Jurkat, Clone E6-1 (cell line): Measurements from ENCODE around the gene CLASP2. TPM values are rescaled to one million over a fixed set of nuclear protein-coding genes. Genes with fewer than 3 reads are reported as not detected.
"Not testable (repeated sequence)": the region's sequence is repeated elsewhere in the genome, so short reads cannot be mapped to it uniquely, and the experiment has no call there.

ENCODE experiments used
- DNase-seq: peaks from one replicate; pipeline ENCODE4 v3.0.0-alpha.2; 2011; ENCODE audit warnings: low read depth, low spot score
- H3K4me3 ChIP-seq: 2 replicates; pipeline ENCODE4 v1.5.1; 2011; ENCODE audit warnings: mild to moderate bottlenecking, low read length, control low read depth, moderate library complexity
- polyA plus RNA-seq: library from polyadenylated mRNA; unstranded; fragments of >200 nt; gene quantifications from one replicate; pipeline ENCODE4 v1.2.1, GENCODE V29; 2012; ENCODE audit warnings: missing spikeins; ENCODE audit not compliant: insufficient read length, insufficient read depth

CLASP2 gene
- polyA plus RNA-seq = 34.1 TPM

- peak within 1 kb of the TSS; percentile 80 for H3K4me3 ChIP-seq
These were observed at the start of gene CLASP2 for GRCh38 chr3:33717866-33718594. CLASP2 (minus strand) TSS chr3:33718254; CDS start chr3:33718002, 252 bp downstream.

DNA sequence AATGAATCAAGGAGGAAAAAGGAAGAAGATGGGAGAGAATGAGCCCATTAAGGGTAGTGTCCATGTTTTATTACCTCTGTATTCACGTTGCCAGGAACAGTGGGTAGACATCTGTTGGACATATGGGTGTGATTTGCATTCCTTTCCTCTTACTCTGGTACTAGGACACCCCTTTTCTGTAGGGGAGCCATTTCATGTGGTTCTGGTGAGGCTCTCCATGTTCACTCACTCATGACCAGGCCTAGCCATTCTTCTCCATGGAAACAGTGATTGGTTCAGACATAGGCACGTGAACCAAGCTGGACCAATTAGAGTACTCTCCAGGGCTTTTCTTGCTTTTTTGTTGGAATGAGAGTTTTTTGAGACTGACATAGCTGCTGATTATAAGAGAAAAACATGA is 40.8 kb upstream of the CLASP2 start:
- no peak overlapping the region for H3K4me3 ChIP-seq
- no peak for DNase-seq

More at GRCh38 chr3:33717866-33718594, at the start of gene CLASP2:
- peak; percentile 68 for DNase-seq

DNA sequence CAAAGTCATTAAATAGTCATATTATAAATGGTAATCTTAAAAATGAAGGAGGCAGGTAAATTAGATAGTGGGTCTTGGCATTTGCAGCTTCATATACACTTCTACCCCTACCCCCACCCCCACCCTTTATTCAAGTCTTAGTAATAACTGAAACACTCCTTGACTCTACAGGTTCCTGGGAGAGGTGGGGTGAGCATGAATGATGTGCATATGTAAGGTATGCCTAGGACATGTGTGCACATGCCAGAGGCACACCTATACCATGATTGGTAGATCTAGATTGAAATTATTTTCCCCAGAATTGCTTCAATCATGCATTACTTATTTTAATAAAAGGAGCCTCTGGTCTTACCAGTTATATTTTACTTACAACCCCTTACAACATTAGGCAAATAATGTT is 40.2 kb upstream of the CLASP2 start:
- DNase-seq = no peak
- no peak overlapping the region for H3K4me3 ChIP-seq

- not testable (repeated sequence) for DNase-seq, H3K4me3 ChIP-seq
These were observed 36.3 kb upstream of the CLASP2 start for GRCh38 chr3:33754391-33754790.

GRCh38 chr3:33751336-33751735 is 33.3 kb upstream of the CLASP2 start:
- no peak overlapping the region for H3K4me3 ChIP-seq
- DNase-seq = no peak

GRCh38 chr3:33750211-33750548 is 32.1 kb upstream of the CLASP2 start:
- no peak overlapping the region for H3K4me3 ChIP-seq
- no peak for DNase-seq

DNA sequence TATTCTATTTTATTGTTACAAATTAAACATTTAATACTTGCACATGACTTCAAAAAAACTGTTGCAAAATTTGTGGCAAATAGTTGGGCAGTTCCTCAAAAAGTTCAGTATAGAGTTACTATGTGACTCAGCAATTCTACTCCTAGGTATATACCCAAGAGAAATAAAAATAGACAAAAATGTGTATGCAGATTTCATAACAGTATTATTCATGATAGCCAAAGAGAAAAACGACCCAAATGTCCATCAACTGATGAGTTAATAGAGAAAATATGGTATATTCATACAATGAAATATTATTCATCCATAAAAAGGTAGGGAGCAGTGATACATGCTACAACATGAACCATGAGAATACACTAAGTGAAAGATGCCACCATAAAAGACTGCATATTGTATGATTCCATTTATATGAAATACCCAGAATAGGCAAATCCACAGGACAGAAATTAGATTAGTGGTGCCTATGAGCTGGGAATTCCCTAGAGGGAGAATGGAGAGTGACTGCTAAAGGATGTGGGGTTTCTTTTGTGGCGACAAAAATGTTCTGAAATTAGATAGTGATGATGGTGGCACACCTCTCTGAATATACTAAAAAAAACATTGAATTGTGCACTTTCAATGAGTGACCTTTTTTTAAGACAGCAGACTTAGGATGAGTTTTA is 31.6 kb upstream of the CLASP2 start:
- H3K4me3 ChIP-seq = no peak overlapping the region
- DNase-seq = no peak

GRCh38 chr3:33746416-33747116 is 28.5 kb upstream of the CLASP2 start:
- no peak for DNase-seq
- no peak overlapping the region for H3K4me3 ChIP-seq

GRCh38 chr3:33737146-33737545 is 19.1 kb upstream of the CLASP2 start:
- DNase-seq = no peak
- H3K4me3 ChIP-seq = no peak overlapping the region

DNA sequence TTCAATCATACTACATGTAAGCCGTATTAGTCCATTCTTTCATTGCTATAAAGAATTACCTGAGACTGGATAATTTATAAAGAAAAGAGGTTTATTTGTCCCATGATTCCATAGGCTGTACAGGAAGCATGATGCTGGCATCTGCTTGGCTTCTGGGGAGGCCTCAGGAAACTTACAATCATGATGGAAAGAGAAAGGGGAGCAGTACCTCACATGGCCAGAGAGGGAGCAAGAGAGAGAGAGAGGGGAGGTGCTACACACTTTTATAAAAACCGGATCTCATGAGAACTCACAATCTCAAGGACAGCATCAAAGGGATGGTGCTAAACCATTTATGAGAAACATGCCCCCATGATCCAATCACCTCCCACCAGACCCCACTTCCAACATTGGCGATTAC is 14.3 kb upstream of the CLASP2 start:
- DNase-seq = no peak
- no peak overlapping the region for H3K4me3 ChIP-seq

GRCh38 chr3:33729993-33730392 is 11.9 kb upstream of the CLASP2 start:
- H3K4me3 ChIP-seq = no peak overlapping the region
- DNase-seq = no peak

DNA sequence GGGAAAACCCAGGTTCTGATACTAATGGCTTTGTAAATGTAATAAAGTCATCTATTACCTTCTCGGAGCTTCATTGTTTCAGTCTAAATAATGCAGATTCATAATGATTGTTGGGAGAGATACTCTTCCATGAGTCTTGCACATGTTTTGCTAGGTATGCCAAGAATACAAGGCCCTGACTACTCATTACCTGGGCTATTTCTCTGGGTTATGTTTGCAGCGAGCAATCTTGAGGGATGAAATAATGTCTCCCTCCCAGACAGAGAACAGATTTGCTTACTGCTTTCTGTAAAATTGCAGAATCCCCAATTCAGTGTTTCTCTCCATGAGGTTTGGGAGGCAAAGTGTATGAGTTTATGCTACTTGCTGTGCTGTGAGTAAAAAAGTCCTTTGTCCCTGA is 6.2 kb upstream of the CLASP2 start:
- H3K4me3 ChIP-seq = no peak overlapping the region
- no peak for DNase-seq

GRCh38 chr3:33722626-33723370 is 4.7 kb upstream of the CLASP2 start:
- DNase-seq = no peak
- H3K4me3 ChIP-seq = no peak overlapping the region

DNA sequence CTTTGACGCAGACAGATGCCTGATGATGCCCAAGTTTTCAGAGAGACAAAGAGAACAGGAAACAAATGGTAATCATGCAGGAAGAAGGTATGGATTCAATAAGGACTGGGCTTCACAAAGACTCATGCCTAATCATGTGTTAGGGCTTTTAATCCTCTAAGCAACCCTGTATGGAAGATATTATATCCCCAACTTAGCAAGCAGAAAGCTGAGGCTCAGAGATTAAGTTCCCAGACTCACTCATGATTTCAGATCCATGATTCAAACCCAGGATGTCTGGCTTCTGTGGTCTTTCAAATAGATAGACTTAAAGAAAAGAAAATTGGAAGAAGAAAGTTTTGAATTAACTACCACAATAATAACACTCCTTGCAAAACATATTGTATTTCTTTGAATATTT is 4.1 kb upstream of the CLASP2 start:
- DNase-seq = no peak

DNA sequence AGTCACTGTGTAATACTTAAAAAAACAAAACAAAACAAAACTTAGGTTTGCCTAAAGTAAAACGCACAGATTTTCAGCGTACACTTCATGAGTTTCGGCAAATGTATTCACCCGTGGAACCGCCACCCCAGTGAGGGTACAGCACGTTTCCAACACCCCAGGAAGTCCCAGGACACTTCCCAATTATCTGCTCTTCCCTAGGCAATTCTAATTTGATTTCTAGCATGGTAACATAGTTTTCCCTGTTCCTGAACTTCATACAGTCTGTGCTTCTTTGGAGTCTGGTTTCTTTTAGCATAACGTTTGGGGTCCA is 497 bp upstream of the CLASP2 start:
- DNase-seq = no peak
- H3K4me3 ChIP-seq = peak overlapping the region; percentile 80

More for the DNA sequence above, 4.1 kb upstream of the CLASP2 start:
- no peak overlapping the region for H3K4me3 ChIP-seq

- peak overlapping the region; percentile 80 for H3K4me3 ChIP-seq
- DNase-seq = no peak
These were observed 513 bp downstream of the CLASP2 start for GRCh38 chr3:33717616-33717865.

GRCh38 chr3:33716227-33716626 is 1.8 kb downstream of the CLASP2 start:
- no peak overlapping the region for H3K4me3 ChIP-seq

DNA sequence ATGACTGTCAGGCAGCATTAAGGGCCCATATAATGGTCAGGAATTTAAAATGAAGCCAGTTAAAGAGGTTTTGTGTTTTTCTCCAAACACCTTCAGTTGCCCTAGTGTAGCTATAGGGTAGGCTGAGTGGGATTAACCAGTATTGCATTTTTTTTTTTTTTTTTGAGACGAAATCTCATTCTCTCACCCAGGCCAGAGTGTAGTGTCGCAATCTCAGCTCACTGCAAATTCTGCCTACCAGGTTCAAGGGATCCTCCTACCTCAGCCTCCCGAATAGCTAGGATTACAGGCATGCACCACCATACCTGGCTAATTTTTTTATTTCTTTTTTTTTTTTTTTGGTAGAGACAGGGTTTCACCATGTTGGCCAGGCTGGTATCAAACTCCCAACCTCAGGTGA is 7.0 kb downstream of the CLASP2 start:
- H3K4me3 ChIP-seq = no peak overlapping the region
- no peak for DNase-seq

More at GRCh38 chr3:33716227-33716626, 1.8 kb downstream of the CLASP2 start:
- DNase-seq = no peak

DNA sequence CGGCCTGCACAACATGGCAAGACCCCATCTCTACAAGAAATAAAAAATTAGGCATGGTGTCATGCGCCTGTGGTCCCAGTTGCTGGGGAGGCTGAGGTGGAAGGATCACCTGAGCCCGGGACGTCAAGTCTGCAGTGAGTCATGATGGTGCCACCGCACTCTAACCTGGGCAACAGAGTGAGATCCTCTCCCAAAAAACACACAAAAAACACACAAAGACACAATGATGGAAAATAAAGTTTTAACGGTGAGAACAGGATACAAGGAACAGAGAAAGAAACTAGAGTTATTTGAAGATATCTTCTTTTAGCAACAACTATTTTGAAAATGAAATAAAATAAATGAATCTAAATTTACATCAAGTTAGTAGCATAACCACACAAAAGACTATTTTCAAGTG is 12.0 kb downstream of the CLASP2 start:
- H3K4me3 ChIP-seq = no peak overlapping the region
- no peak for DNase-seq

DNA sequence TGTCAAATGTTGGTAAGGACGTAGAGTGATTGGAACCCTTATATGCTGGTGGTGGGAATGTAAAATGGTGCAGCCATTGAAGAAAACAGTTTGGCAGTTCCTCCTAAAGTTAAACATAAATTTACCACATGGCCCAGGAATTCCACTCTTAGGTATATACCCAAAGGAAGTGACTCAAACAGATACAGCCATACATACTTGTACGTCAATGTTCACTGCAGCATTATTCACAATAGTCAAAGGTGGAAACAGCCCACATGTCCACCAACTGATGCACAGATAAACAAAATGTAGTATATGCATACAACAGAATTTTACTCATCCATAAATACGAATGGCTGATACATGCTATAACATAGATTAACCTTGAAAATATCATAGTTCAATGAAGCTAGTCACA is 13.2 kb downstream of the CLASP2 start:
- no peak for DNase-seq
- no peak overlapping the region for H3K4me3 ChIP-seq
